ENCODE results near the gene SYT17.

- TF ChIP-seq, protein P1, sequence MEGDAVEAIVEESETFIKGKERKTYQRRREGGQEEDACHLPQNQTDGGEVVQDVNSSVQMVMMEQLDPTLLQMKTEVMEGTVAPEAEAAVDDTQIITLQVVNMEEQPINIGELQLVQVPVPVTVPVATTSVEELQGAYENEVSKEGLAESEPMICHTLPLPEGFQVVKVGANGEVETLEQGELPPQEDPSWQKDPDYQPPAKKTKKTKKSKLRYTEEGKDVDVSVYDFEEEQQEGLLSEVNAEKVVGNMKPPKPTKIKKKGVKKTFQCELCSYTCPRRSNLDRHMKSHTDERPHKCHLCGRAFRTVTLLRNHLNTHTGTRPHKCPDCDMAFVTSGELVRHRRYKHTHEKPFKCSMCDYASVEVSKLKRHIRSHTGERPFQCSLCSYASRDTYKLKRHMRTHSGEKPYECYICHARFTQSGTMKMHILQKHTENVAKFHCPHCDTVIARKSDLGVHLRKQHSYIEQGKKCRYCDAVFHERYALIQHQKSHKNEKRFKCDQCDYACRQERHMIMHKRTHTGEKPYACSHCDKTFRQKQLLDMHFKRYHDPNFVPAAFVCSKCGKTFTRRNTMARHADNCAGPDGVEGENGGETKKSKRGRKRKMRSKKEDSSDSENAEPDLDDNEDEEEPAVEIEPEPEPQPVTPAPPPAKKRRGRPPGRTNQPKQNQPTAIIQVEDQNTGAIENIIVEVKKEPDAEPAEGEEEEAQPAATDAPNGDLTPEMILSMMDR (IDR thresholded peaks at IDR 0.05), result no peak
- TF ChIP-seq POLR2A (IDR thresholded peaks at IDR 0.05), result no peak
Measured at GRCh38 chr16:19227643-19228042, 59.6 kb downstream of the SYT17 start.
